GM04504 (cell line): ENCODE results near the gene CLDND2.

ENCODE experiments used
- DNase-seq: peaks from one replicate; pipeline ENCODE4 v3.0.0-alpha.2; 2012; ENCODE audit warnings: low read depth

The CLDND2 gene

DNA sequence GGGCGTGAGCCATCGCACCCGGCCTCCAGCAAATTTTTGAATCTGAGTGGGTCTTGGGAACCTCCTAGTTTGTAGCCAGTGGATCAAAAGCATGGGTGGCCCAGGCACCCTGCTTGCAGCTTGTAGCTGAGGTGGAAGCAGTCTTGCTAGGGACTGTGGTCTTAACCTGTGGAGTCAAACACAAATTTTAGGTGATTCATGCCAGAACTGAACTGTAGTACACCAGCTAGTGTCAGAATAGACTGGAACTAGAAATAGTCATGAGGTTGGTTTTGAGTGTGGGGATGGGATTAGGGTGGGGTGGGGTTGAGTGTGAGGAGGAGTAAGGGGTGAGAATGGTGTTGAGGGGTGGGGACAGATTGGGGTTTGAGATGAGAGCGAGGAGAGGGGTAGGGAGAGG, 13.2 kb upstream of the CLDND2 start:
- DNase-seq: no peak

DNA sequence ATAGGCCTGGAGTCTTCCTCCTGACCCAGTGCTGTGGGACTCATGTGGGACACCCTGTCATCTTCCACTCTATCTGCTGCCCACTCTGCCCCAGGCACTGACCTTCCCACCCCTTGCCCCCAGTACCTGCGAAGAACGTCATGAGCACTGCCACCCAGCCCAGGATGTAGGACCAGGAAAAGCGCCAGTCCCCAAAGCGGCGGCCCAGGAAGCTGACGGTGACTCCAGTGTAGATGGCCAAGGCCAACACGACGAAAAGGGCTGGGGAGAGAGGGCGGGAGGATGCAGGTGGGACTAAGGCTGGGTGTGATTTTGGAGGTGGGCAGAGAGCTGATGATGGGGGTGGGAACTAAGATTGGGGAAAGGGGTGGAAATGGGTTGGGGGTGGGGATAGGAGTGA, 11.6 kb upstream of the CLDND2 start:
- no peak for DNase-seq

- no peak for DNase-seq
Measured at GRCh38 chr19:51377422-51377821, 8.6 kb upstream of the CLDND2 start.

DNA sequence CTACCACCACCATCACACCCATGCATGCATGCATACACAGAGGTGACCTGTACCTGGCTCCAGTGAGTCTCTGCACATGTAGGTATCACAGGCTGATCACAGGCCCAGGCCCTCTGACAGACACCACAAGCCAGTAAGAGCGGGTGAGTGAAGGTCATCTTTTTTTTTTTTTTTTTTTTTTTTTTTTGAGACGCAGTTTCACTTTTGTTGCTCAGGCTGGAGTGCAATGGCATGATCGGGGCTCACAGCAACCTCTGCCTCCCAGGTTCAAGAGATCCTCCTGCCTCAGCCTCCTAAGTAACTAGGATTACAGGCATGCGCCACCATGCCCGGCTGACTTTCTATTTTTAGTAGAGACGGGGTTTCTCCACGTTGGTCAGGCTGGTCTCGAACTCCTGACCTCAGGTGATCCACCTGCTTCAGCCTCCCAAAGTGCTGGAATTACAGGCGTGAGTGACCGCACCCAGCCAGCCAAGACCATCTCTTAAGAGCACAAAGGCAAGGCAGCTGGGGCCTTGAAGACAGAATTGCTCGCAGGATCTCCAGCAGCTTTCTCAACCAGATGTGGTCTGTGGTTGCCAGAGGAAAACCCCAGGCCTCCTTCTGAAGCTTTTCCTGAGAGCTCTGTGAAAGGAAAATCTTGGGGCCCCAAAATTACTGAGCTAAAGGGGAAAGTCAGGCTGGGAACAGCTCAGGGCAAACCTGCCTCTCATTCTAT, 6.9 kb upstream of the CLDND2 start:
- no peak for DNase-seq

DNA sequence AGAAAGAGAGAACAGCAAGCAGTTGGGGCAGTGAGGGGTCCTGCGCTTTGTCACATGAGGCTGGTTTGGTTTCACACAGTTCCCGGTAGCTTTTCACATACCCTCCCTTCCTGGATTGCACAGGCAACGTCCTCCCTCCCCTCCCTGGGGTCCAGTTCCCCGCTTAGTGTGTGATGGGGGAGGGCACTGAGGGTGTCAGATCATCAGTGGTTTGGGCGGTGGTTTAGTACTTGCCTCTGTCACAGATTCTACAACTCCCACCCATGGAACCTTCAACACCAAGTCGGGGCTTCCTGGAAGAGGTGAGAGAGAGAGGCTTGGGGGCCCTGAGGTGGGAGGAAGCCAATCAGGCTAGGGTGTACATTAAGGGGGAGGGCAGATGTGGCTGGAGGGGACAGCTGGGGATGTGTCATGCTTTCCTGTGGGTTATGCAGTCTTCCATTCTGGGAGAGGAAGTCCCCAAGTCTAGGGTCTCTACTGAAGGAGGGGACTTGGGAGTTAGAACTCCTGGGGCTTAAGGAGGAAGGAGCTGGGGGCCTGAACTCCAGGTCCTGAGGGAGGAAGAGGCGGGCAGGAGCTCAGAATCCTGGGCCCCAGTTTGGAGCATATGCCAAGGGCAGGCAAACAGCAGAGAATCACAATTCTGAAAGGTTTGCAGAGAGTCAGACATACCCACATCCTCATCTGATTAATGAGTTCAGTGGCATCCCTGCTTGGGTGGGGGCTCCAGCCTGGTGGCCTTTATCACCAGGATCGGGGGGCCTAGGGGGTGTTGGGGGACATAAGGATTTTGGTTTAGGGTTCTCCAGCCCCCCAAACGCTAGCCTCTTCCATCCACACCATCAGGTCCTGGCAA, 4.1 kb upstream of the CLDND2 start, which contains the start of gene NKG7:
TSS of gene NKG7 (minus strand) at position 6 of the 856 bp plus-strand sequence. CDS start 119 bp downstream, outside the sequence.
- DNase-seq: no peak

DNA sequence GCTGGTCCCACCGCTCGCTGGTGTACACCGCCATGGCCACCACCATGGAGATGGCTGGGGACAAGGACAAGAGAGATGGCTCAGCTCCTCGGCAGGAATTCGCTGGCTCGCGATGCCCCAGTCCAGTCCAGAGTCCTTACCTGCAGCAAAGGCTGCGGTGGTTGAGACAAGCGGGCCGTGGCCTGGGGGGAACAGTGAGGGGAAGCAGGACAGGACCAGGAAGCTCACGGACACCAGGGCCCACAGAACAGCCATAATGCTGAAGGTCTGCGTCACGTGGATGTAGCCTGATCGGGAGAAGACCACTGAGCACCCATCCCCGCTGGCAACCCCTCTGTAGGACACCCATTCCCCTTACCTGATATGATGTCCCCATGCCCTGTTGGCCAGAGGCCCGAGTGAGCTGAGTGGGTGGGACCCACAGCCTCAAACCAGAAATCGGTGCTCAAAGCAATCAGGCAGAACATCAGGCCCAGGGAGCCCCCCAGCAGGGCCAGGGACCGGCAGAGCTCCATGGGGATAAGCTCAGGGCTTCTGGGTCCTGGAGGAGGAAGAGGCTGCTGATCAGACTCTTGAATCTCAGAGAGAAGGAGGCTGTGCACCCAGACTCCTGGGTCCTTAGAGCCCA, 3.3 kb upstream of the CLDND2 start:
- DNase-seq: no peak

GRCh38 chr19:51371186-51371690, 2.4 kb upstream of the CLDND2 start:
- DNase-seq: no peak

- DNase-seq: no peak
Measured at GRCh38 chr19:51370230-51370629, 1.4 kb upstream of the CLDND2 start.

- peak; percentile 97 for DNase-seq
Measured at GRCh38 chr19:51367565-51368365, 1.0 kb downstream of the CLDND2 start.

GRCh38 chr19:51367255-51367564, 1.6 kb downstream of the CLDND2 start:
- DNase-seq: no peak

- peak; percentile 97 for DNase-seq
Measured at GRCh38 chr19:51366389-51367254, 2.2 kb downstream of the CLDND2 start.

GRCh38 chr19:51365965-51366388, 2.8 kb downstream of the CLDND2 start, which contains the start of gene ETFB:
TSS of gene ETFB (minus strand) at chr19:51366388. CDS start at chr19:51366326, 62 bp downstream.
- no peak for DNase-seq

DNA sequence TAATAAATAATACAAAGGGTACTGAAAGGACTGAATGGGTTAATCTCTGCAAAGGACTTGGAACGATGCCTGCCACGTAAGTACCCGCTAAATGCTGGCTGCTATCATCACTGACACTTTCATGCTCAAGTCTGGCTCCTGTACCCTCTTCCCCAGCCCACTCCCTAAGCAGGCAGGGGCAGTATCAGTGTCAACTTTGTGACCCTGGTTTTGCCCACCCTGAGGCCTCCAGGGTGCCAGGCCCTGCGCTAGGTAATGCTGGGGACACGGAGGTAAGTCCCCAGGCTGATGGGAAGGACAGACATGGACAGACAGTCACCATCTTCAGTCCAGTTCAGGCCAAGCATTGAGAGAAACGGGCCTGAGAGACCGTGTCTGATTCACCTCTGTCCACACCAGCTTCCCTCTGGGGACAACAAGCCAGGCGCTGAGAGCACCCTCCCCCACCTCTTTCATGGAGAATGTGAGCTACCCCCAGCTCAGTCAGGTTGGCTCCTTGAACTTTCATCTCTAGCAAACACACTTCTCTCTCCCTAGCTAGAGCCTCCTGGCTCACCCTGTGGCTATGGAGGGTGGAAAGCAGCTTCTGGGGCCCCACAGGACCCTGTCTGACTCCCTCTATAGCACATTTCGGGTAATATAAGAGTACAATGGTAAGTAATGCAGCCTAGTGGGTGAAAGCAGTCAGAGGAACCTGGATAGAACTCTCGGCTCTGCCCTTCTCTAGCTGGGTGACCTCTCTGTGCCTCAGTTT, 3.4 kb downstream of the CLDND2 start:
- DNase-seq: no peak

DNA sequence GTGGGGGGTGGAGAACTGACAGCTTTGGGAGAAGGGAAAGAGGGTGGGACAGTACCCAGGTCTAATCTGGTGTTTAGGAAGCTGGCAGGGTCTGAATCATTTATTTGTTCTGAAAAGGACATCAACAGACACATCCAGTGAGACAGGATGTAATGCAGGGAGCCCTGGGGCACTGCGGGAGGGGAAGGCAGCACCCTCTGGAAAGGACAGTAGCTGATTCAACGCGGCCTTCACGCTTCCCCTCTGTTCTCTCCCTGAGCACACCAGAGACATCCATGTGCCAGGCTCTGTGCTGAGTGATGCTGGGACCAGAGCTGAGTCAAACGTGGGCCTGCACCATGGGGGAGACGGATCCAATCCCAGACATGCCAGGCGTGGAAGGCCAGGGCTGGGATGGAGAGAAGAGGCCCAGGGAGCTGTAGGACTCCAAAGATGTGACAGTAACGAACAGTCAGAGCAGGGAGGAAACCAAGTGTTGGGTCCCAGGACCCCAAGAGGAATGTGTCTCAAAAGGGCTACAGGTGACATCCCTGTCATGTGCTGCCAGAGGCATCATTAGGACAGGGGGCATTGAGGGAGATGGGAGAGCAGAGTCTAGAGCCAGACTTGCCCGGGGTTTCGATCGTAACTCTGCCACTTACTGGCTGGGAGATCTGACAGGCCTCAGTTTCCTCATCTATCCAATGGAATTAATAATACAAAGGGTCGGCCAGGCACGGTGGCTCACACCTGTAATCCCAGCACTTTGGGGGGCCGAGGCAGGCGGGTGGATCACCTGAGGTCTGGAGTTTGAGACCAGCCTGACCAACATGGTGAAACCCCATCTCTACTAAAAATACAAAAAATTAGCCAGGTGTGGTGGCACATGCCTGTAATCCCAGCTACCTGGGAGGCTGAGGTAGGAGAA, 4.3 kb downstream of the CLDND2 start:
- DNase-seq: no peak

DNA sequence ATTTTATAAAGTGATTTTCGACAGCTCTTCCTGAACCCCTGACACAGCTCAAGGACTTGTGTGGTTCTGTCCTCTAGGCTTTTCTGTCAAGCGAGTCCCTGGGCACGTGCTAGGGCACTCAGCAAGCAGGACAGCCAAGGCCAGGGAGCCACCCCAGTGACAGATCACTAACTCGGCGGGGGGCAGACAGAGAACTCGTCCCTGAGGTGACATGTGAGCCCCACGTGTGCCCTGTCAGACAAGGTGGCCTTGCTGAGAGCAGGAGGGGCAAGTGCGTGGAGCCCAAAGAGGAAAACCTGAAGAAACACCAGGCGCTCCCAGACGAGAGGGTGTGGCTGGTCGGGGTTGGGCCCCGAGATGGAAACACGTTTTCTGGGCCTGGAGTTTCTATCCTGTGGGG, 7.6 kb downstream of the CLDND2 start:
- no peak for DNase-seq

GRCh38 chr19:51359294-51359693, 9.5 kb downstream of the CLDND2 start:
- peak; percentile 80 for DNase-seq

GRCh38 chr19:51357952-51358351, 10.9 kb downstream of the CLDND2 start:
- DNase-seq: no peak

DNA sequence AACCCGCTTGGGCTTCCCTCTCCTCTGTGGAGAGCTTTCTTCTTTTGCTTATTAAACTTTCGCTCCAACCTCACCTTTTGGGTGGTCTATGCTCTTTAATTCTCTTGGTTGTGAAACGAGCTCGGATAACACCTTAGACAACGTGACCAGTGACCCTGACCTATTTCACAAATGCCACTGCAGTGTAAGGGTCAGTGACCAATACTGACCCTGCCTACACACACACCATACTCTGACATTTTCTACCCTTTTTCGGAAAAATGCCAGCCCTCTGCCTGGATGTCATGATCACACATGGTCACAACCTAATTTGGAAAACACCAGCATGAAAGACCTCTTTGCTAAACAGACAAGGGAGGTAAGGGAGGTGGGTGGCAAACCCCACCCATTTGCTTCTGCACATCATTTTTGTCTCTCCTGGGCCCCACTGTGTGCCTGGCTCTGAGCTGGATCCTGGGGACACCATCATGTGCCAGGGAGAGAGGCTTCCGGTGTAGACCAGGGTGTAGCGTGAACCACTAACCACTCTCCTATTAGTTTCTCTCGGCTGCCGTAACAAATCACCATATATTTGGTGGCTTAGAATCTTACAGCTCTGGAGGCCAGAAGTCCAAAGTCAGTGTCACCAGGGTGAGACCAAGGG, 12.5 kb downstream of the CLDND2 start:
- DNase-seq: no peak
